ENCODE data around the gene HMCES.

HMCES gene

GRCh38 chr3:129304146-129304961, 25.7 kb downstream of the HMCES start:
- DNase-seq (ENCODE audit: low read depth in 2 of 2, low spot score in 1 of 2) = no peak

DNA sequence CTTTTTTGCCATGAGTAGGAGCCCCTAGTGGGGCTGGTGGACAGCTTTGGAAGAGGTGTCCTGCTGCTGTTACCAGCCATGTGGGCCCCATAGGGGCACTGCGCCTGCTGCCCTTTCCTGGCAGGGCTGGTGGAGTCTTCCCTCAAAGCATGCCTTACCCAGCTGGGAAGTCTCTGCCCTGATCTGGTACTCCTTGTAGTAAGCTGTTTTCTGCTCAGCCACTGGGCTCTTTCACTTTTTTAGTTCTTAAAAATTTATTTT, 26.2 kb downstream of the HMCES start:
- no peak for DNase-seq (ENCODE audit: low read depth in 2 of 2, low spot score in 1 of 2)

DNA sequence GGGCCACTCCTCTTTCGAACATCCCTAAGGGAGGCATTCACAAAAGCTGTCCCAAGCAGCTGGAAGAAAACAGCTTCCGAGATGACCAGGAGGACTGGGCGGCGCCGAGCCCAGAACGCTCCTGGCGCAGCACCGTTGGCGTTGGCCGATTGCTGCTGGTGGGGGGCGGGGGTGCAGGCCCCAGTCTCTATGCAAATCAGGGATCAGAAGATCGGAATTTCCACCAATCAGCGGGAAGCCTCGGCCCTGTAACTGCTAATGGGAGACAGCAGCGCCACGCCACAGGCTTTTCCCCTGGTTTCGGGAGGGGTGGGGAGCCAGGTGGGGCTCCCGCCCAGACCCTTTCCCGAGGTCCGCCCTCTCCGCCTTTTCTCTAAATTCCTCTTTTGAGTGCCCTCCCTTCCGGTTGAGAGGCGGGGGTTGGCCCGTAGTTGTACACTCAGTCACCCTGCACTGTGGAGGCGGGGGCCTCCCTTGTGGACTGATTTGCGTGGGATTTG, 27.0 kb downstream of the HMCES start:
- no peak for DNase-seq (ENCODE audit: low read depth in 2 of 2, low spot score in 1 of 2)

GRCh38 chr3:129308636-129309035, 30.0 kb downstream of the HMCES start:
- no peak for DNase-seq (ENCODE audit: low read depth in 2 of 2, low spot score in 1 of 2)

DNA sequence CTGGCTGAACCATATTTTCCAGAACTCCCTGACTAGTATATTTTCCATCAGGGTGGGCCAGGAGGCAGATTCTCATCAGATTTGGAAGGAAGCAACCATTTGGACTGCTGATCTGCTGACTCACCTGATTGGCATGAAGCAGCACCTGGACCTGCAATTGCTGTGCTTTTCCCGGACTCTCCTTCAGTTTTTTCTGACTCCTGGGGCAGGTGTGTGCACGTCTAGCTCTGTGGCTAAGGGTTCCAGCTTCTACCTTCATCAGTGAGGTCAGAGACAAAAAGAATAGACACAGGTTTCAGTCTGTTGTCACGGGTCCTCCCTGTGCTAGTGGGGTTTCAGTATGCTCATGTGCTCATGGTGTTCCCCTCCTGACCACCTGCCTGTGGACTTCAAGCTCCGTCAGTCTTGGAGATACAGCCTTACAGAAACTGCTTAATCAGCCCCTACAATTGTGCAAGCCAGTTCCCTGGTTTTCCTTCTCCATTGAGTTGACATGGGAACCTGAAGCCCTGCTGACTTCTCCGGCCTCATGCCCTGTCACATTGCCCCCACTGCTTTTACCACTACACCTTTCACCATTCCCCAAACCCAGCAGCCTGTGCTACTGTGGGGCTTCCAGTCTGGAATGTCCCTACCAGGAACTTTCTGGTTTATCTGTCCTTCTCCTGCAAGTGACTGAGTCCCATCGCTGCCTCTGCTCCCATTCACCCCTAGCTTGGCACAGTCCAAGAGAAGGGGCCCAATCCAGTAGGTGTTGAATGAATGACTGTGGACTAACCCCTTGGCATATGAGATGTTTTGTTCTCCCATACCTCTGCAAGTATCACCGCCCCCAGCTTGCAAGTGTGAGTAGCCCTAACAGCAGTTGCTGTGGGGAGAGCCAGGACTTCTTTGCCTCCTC, 31.7 kb downstream of the HMCES start:
- DNase-seq (ENCODE audit: low read depth in 2 of 2, low spot score in 1 of 2) = no peak

GRCh38 chr3:129311054-129311902, 32.6 kb downstream of the HMCES start:
- DNase-seq (ENCODE audit: low read depth in 2 of 2, low spot score in 1 of 2) = no peak

DNA sequence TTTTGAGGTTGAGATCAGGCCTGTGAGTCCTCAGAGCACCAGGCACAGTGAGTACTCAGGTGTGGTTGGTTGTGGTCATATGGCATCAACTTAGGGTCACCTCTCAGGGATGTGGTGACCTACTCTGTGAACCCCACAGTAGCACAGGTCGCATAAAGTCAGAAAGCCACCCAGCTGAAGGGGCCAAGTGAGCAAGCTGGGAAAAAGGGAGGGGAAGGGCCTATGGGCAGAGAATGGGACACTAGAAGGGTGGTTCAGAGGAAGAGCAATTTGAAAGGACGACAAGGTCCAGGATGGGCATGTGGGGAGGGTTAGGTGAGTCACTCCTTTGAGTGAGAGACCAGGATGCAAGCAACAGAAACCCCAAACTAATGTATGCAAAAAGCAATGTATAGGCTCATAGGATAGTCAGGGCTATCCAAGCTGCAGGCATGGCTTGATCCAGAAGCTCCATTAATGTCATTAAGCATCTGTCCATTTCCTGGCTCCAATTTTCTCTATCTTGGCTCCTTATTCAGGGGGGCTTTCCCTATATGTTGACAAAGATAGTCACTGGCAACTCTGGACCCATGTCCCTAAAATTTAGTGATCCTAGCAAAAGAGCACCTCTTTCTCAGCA, 33.5 kb downstream of the HMCES start:
- no peak for DNase-seq (ENCODE audit: low read depth in 2 of 2, low spot score in 1 of 2)

DNA sequence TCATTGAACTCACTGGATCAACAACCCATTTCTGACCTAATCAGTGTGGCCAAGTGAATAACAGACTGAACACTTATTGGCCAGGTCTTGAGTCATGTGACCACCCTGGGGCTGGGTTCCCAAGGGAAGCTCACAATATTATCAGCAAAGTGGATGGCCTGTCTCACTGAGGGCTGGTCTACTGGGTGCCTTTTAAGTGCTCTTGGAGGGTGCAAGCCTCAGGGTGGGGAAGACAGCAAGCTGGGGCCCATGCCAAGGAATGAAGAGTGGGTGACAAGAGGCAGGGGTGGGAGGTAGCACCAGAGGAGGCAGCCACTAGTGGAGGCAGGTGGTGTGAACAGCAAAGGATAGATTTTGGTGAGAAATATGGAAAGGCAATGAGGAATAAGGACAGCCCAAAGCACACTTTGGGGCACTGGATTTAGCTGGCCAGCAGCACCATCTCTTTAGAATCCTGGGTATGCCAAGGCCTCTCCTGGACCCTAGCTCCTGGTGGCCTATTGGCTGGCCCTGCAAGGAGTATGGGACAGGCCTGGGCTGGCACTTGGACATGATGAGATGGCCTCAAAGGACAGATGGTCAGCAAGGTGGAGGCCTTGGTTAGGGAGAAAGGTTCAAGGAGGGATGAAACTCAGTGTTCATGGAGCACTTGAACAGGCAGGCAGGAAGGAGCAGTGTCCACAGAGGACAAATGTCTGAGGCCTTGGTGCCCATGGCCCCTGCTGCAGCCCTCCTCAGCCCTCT, 34.2 kb downstream of the HMCES start:
- no peak for DNase-seq (ENCODE audit: low read depth in 2 of 2, low spot score in 1 of 2)

DNA sequence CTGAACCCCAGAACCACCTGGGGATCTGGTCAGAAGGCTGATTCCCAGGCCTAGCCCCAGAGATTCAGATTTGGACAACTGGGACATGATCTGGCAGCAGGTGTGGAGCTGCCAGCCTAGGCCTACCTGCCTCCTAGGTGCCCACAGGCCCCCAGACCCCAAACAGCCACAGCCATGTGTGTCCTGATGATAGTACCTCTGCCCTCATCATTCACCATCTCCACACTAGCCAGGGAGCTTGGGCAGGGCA, 34.7 kb downstream of the HMCES start:
- DNase-seq (ENCODE audit: low read depth in 2 of 2, low spot score in 1 of 2) = no peak

- no peak for DNase-seq (ENCODE audit: low read depth in 2 of 2, low spot score in 1 of 2)
Measured at GRCh38 chr3:129313665-129314385, 35.2 kb downstream of the HMCES start.

GRCh38 chr3:129314386-129315222, 35.9 kb downstream of the HMCES start:
- no peak for DNase-seq (ENCODE audit: low read depth in 2 of 2, low spot score in 1 of 2)

DNA sequence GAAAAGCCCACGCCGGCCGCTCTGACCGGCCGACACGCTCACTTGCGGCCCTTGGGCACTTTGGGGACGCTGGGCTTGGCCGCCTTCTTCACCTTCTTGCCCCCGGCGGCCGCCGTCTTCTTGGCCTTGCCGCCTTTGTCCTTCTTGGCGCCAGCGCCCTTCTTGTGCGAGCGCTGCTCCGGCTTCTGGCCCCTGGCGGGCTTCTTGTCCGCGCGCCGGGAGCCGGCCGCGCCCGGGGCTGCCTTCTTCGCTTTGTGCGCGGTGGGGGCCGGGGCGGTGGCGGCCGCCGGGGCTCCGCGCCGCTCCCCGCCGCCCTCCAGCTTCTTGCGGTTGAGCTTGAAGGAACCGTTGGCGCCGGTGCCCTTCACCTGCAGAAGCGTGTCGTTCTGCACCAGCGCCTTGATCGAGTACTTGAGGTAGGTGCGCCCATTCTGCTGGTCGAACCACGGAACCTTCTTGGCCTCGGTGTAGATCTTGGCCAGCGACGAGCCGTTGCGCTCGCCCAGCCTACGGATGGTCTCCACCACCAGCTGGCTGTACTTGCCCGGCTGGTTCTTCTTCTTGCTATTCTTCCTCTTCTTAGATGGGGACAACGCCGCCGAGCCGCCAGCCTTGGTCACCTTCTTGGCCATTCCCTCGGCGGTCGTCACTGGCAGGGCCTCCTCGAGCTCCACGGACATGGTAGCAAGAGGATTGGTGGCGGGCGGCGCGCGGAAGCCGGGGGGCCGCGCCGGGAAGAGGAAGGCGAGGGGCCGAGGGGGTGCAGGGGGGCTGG, 36.7 kb downstream of the HMCES start:
- no peak for DNase-seq (ENCODE audit: low read depth in 2 of 2, low spot score in 1 of 2)

- DNase-seq (ENCODE audit: low read depth in 2 of 2, low spot score in 1 of 2) = no peak
Measured at GRCh38 chr3:129315998-129316247, 37.3 kb downstream of the HMCES start.

GRCh38 chr3:129316248-129317013, 37.8 kb downstream of the HMCES start:
- DNase-seq (ENCODE audit: low read depth in 2 of 2, low spot score in 1 of 2) = peak; percentile 63 to 93

DNA sequence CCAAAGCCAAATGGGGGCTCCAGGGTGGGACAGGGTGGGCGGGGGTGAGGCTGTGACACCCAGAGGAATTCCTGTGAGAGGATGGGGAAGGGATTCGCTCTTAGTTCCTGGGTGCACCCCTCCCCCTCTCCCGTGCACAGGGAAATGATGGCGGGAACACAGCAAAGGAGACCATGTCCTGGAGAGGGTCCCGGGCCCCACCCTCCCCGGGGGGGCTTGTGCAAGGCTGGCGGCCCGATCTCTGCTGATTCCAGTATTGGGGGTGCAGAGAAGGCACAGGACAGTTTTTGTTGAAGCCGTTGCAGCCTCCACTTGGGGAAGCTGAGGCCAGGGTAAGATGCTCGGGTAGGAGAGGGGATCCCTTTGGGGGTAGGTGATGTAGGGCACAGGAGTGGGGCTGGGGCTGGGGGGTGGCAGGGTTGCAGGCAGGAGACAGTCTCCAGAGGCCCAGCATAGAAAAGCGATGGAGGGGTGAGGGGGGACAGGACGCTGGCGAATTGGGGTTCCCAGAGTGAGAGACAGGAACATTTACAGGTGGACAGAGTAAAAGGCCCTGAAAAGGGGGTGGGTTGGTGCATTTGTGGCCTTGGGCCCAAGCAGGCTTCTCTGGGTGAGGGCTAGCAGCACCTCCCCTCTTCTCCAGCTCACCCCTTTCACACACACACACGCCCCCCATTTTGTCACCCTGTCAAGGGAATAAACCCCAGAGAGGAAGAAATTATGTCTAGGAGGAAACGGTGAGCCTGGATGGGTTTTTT, 38.5 kb downstream of the HMCES start:
- DNase-seq (ENCODE audit: low read depth in 2 of 2, low spot score in 1 of 2) = no peak

GRCh38 chr3:129317848-129318247, 39.2 kb downstream of the HMCES start:
- DNase-seq (ENCODE audit: low read depth in 2 of 2, low spot score in 1 of 2) = no peak

DNA sequence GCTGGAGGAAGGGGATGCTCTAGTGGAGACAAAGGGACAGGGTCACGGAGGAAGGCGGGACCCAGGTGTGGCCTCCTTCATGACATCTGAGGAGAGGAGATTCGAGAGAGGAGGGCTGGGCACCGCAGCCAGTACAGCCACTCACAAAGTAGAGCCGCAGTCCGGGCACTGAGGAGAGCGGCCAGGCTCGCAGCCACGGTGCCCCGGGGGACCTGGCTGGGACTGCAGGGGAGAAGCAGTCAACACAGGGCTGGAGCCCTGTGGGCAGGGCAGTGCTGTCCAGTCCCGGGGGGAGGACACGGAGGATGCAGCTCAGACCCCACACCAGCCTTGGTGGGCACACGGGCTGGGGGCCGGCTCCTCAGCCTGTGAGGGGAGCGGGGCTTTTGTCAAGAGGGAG, 40.3 kb downstream of the HMCES start:
- no peak for DNase-seq (ENCODE audit: low read depth in 2 of 2, low spot score in 1 of 2)

Measured in stimulated activated CD8-positive, alpha-beta memory T cell treated with anti-CD3 and anti-CD28 coated beads, Interleukin-4, amount 100 ng/mL, for 4 hours (primary cell).